ENCODE measurements around the gene HAUS7. TPM values are rescaled to one million over a fixed set of nuclear protein-coding genes. Genes with fewer than 3 reads are reported as not detected.

HAUS7 gene
- total RNA-seq, 2 donors from 2014 or later = 21.2 to 67.4 TPM

GRCh38 chrX:153434801-153435200, 35.6 kb downstream of the HAUS7 start:
- no peaks in the 10 kb centered on the region for H3K36me3 Mint-ChIP-seq (ENCODE audit: low read depth)
- H3K27ac Mint-ChIP-seq = no peak overlapping the region
- H3K4me1 Mint-ChIP-seq = no peaks in the 10 kb centered on the region
- no peak overlapping the region for H3K4me3 Mint-ChIP-seq
- peaks cover 1% of the 10 kb centered on the region for H3K27me3 Mint-ChIP-seq
- ATAC-seq (replicated peaks) = no peak
- no peaks in the 10 kb centered on the region for H3K9me3 Mint-ChIP-seq

- Mint-ChIP-seq H3K4me1 (no peaks in the 10 kb centered on the region), H3K27me3 (no peaks in the 10 kb centered on the region), H3K36me3 (ENCODE audit: low read depth) (no peaks in the 10 kb centered on the region), H3K9me3 (no peaks in the 10 kb centered on the region), H3K4me3 (no peak overlapping the region), H3K27ac (no peak overlapping the region)
- no peak for ATAC-seq (replicated peaks)
Measured at GRCh38 chrX:153433781-153434285, 36.5 kb downstream of the HAUS7 start.

GRCh38 chrX:153433161-153433680, 37.2 kb downstream of the HAUS7 start:
- no peaks in the 10 kb centered on the region for H3K36me3 Mint-ChIP-seq (ENCODE audit: low read depth)
- H3K27me3 Mint-ChIP-seq = no peaks in the 10 kb centered on the region
- H3K9me3 Mint-ChIP-seq = no peaks in the 10 kb centered on the region
- no peak overlapping the region for H3K4me3 Mint-ChIP-seq
- no peak for ATAC-seq (replicated peaks)
- no peak overlapping the region for H3K27ac Mint-ChIP-seq
- no peaks in the 10 kb centered on the region for H3K4me1 Mint-ChIP-seq

GRCh38 chrX:153430796-153431195, 39.6 kb downstream of the HAUS7 start:
- ATAC-seq (replicated peaks) = no peak
- Mint-ChIP-seq H3K27me3 (no peaks in the 10 kb centered on the region), H3K36me3 (ENCODE audit: low read depth) (no peaks in the 10 kb centered on the region), H3K9me3 (no peaks in the 10 kb centered on the region), H3K4me1 (no peaks in the 10 kb centered on the region), H3K27ac (no peak overlapping the region), H3K4me3 (no peak overlapping the region)

GRCh38 chrX:153426204-153426603, 44.2 kb downstream of the HAUS7 start:
- H3K27ac Mint-ChIP-seq = no peak overlapping the region
- H3K9me3 Mint-ChIP-seq = no peaks in the 10 kb centered on the region
- no peaks in the 10 kb centered on the region for H3K36me3 Mint-ChIP-seq (ENCODE audit: low read depth)
- no peak overlapping the region for H3K4me3 Mint-ChIP-seq
- no peaks in the 10 kb centered on the region for H3K27me3 Mint-ChIP-seq
- ATAC-seq (replicated peaks) = no peak
- H3K4me1 Mint-ChIP-seq = no peaks in the 10 kb centered on the region

GRCh38 chrX:153423652-153424051, 46.7 kb downstream of the HAUS7 start:
- Mint-ChIP-seq H3K27me3 (no peaks in the 10 kb centered on the region), H3K9me3 (no peaks in the 10 kb centered on the region), H3K36me3 (ENCODE audit: low read depth) (no peaks in the 10 kb centered on the region), H3K27ac (no peak overlapping the region), H3K4me3 (no peak overlapping the region), H3K4me1 (no peaks in the 10 kb centered on the region)
- no peak for ATAC-seq (replicated peaks)

GRCh38 chrX:153421856-153422255, 48.5 kb downstream of the HAUS7 start:
- H3K27ac Mint-ChIP-seq = no peak overlapping the region
- no peak for ATAC-seq (replicated peaks)
- H3K4me1 Mint-ChIP-seq = no peaks in the 10 kb centered on the region
- H3K4me3 Mint-ChIP-seq = no peak overlapping the region
- H3K9me3 Mint-ChIP-seq = no peaks in the 10 kb centered on the region
- no peaks in the 10 kb centered on the region for H3K36me3 Mint-ChIP-seq (ENCODE audit: low read depth)
- no peaks in the 10 kb centered on the region for H3K27me3 Mint-ChIP-seq

- Mint-ChIP-seq H3K27ac (no peak overlapping the region), H3K4me3 (no peak overlapping the region), H3K36me3 (ENCODE audit: low read depth) (no peaks in the 10 kb centered on the region), H3K9me3 (no peaks in the 10 kb centered on the region), H3K4me1 (no peaks in the 10 kb centered on the region), H3K27me3 (no peaks in the 10 kb centered on the region)
- ATAC-seq (replicated peaks) = no peak
Measured at GRCh38 chrX:153420851-153421599, 49.4 kb downstream of the HAUS7 start.

- no peaks in the 10 kb centered on the region for H3K4me1 Mint-ChIP-seq
- no peaks in the 10 kb centered on the region for H3K27me3 Mint-ChIP-seq
- H3K36me3 Mint-ChIP-seq (ENCODE audit: low read depth) = no peaks in the 10 kb centered on the region
- H3K27ac Mint-ChIP-seq = no peak overlapping the region
- ATAC-seq (replicated peaks) = no peak
- H3K4me3 Mint-ChIP-seq = no peak overlapping the region
- H3K9me3 Mint-ChIP-seq = no peaks in the 10 kb centered on the region
Measured at GRCh38 chrX:153417637-153418036, 52.7 kb downstream of the HAUS7 start.

GRCh38 chrX:153416781-153417450, 53.5 kb downstream of the HAUS7 start:
- no peak for ATAC-seq (replicated peaks)
- Mint-ChIP-seq H3K36me3 (ENCODE audit: low read depth) (no peaks in the 10 kb centered on the region), H3K9me3 (no peaks in the 10 kb centered on the region), H3K4me1 (peaks cover 6% of the 10 kb centered on the region), H3K27me3 (no peaks in the 10 kb centered on the region), H3K27ac (no peak overlapping the region), H3K4me3 (no peak overlapping the region)

- Mint-ChIP-seq H3K27me3 (no peaks in the 10 kb centered on the region), H3K9me3 (no peaks in the 10 kb centered on the region), H3K4me3 (no peak overlapping the region), H3K4me1 (peaks cover 7% of the 10 kb centered on the region), H3K27ac (no peak overlapping the region), H3K36me3 (ENCODE audit: low read depth) (no peaks in the 10 kb centered on the region)
- no peak for ATAC-seq (replicated peaks)
Measured at GRCh38 chrX:153414856-153415510, 55.4 kb downstream of the HAUS7 start.

GRCh38 chrX:153413731-153414130, 56.6 kb downstream of the HAUS7 start:
- Mint-ChIP-seq H3K27me3 (no peaks in the 10 kb centered on the region), H3K9me3 (no peaks in the 10 kb centered on the region), H3K4me1 (peaks cover 7% of the 10 kb centered on the region), H3K27ac (no peak overlapping the region), H3K4me3 (no peak overlapping the region), H3K36me3 (ENCODE audit: low read depth) (no peaks in the 10 kb centered on the region)
- no peak for ATAC-seq (replicated peaks)

GRCh38 chrX:153412746-153413720, 57.3 kb downstream of the HAUS7 start:
- Mint-ChIP-seq H3K36me3 (ENCODE audit: low read depth) (no peaks in the 10 kb centered on the region), H3K4me3 (peak overlapping the region; percentile 81), H3K27ac (no peak overlapping the region), H3K27me3 (no peaks in the 10 kb centered on the region), H3K9me3 (no peaks in the 10 kb centered on the region), H3K4me1 (peaks cover 7% of the 10 kb centered on the region)
- ATAC-seq (replicated peaks) = no peak
